GM23338 (cell line): Measurements from ENCODE around the gene IL36B. TPM values are rescaled to one million over a fixed set of nuclear protein-coding genes. Genes with fewer than 3 reads are reported as not detected.

Experiments used
- ATAC-seq: fragments of 200-7000 bp; cut with Tn5 transposase; 3 replicates; pipeline ENCODE4 v1.9.1; 2020
- DNase-seq: peaks from one replicate; pipeline ENCODE4 v3.0.0-alpha.2; 2015; ENCODE audit warnings: low spot score
- H2AFZ ChIP-seq: fragments of 200-600 bp; sonication (generic); 2 replicates; pipeline ENCODE4 v1.8.0; 2016; ENCODE audit warnings: antibody characterized with exemption, mild to moderate bottlenecking, moderate library complexity
- H3F3A ChIP-seq: fragments of 200-600 bp; sonication (generic); replicated peaks from 2 replicates; pipeline ENCODE4 v1.8.0; 2017; ENCODE audit warnings: antibody characterized with exemption, mixed run types, low read depth
- H3K27ac ChIP-seq: fragments of 200-600 bp; sonication (generic); 2 replicates; pipeline ENCODE4 v1.6.1; 2016; ENCODE audit warnings: low read depth
- H3K27me3 ChIP-seq: fragments of 200-600 bp; sonication (generic); 2 replicates; pipeline ENCODE4 v1.8.0; 2016; ENCODE audit warnings: mild to moderate bottlenecking, mixed run types, moderate library complexity; ENCODE audit not compliant: insufficient read depth
- H3K36me3 ChIP-seq: fragments of 200-600 bp; sonication (generic); 2 replicates; pipeline ENCODE4 v1.8.0; 2016; ENCODE audit warnings: mild to moderate bottlenecking; ENCODE audit not compliant: insufficient read depth
- H3K4me1 ChIP-seq: fragments of 200-600 bp; sonication (generic); 2 replicates; pipeline ENCODE4 v1.8.0; 2016; ENCODE audit warnings: mild to moderate bottlenecking, moderate library complexity; ENCODE audit not compliant: insufficient read depth
- H3K4me2 ChIP-seq: fragments of 200-600 bp; sonication (generic); 2 replicates; pipeline ENCODE4 v1.7.1; 2017; ENCODE audit warnings: mixed run types
- H3K4me3 ChIP-seq: fragments of 200-600 bp; sonication (generic); 2 replicates; pipeline ENCODE4 v1.6.1; 2016; ENCODE audit warnings: mixed run types
- H3K79me2 ChIP-seq: fragments of 200-600 bp; sonication (generic); replicated peaks from 2 replicates; pipeline ENCODE4 v1.8.0; 2017; ENCODE audit warnings: mild to moderate bottlenecking; ENCODE audit not compliant: insufficient read depth
- H3K9me2 ChIP-seq: fragments of 200-600 bp; sonication (generic); 2 replicates; pipeline ENCODE4 v1.8.0; 2017; ENCODE audit not compliant: insufficient read depth
- H4K20me1 ChIP-seq: fragments of 200-600 bp; sonication (generic); replicated peaks from 2 replicates; pipeline ENCODE4 v1.8.0; 2017; ENCODE audit warnings: mild to moderate bottlenecking; ENCODE audit not compliant: insufficient read depth
- H3K27ac Mint-ChIP-seq: 2 replicates; pipeline ENCODE4 v1.8.0; 2020; ENCODE audit warnings: inconsistent platforms, mild to moderate bottlenecking, moderate library complexity, mixed read lengths
- H3K27me3 Mint-ChIP-seq: 3 replicates; pipeline ENCODE4 v1.8.0; 2022; ENCODE audit warnings: low read depth, mild to moderate bottlenecking, moderate library complexity, mixed read lengths, inconsistent platforms; ENCODE audit not compliant: insufficient read depth, poor library complexity
- H3K36me3 Mint-ChIP-seq: 3 replicates; pipeline ENCODE4 v1.8.0; 2021; ENCODE audit warnings: low read depth, mild to moderate bottlenecking, inconsistent platforms, moderate library complexity, mixed read lengths
- H3K4me1 Mint-ChIP-seq: 3 replicates; pipeline ENCODE4 v1.8.0; 2020; ENCODE audit warnings: mild to moderate bottlenecking, inconsistent platforms, mixed read lengths
- H3K4me3 Mint-ChIP-seq: 3 replicates; pipeline ENCODE4 v1.8.0; 2021; ENCODE audit warnings: moderate library complexity, mild to moderate bottlenecking, inconsistent platforms, mixed read lengths
- H3K9me3 Mint-ChIP-seq: 3 replicates; pipeline ENCODE4 v1.8.0; 2020; ENCODE audit warnings: moderate library complexity, mild to moderate bottlenecking, inconsistent platforms, mixed read lengths
- CREB1 ChIP-seq: fragments of 250-450 bp; sonication (Bioruptor Pico); IDR thresholded peaks from 2 replicates; pipeline ENCODE4 v1.5.0; 2020; ENCODE audit warnings: low read depth, mild to moderate bottlenecking, moderate library complexity
- EZH2 ChIP-seq: fragments of 200-600 bp; sonication (generic); IDR thresholded peaks from one replicate; pipeline ENCODE4 v1.8.0; 2017; ENCODE audit warnings: antibody characterized with exemption, mild to moderate bottlenecking, low read depth; ENCODE audit not compliant: unreplicated experiment
- EZH2phosphoT487 ChIP-seq: fragments of 200-600 bp; sonication (generic); IDR thresholded peaks from one replicate; pipeline ENCODE4 v1.8.1; 2018; ENCODE audit warnings: antibody characterized with exemption; ENCODE audit not compliant: unreplicated experiment
- JUNB ChIP-seq: IDR thresholded peaks from one replicate; pipeline ENCODE4 v1.6.1; 2016; ENCODE audit warnings: antibody characterized with exemption; ENCODE audit not compliant: unreplicated experiment
- NANOG ChIP-seq: IDR thresholded peaks from 2 replicates; pipeline ENCODE4 v1.6.1; 2016; ENCODE audit warnings: antibody characterized with exemption, borderline replicate concordance
- POLR2AphosphoS5 ChIP-seq: IDR thresholded peaks from 2 replicates; pipeline ENCODE4 v1.6.1; 2016; ENCODE audit warnings: antibody characterized with exemption, low read depth
- STAT1 ChIP-seq: IDR thresholded peaks from one replicate; pipeline ENCODE4 v1.6.1; 2016; ENCODE audit warnings: antibody characterized with exemption; ENCODE audit not compliant: unreplicated experiment
- ZNF114 ChIP-seq: fragments of 250-450 bp; sonication (Bioruptor Pico); IDR thresholded peaks from 2 replicates; pipeline ENCODE4 v1.5.0; 2020; ENCODE audit warnings: mild to moderate bottlenecking, moderate library complexity
- ZNF331 ChIP-seq: fragments of 250-450 bp; sonication (Bioruptor Pico); IDR thresholded peaks from 2 replicates; pipeline ENCODE4 v1.5.0; 2020; ENCODE audit warnings: low read depth, mild to moderate bottlenecking, moderate library complexity
- polyA plus RNA-seq: library from polyadenylated mRNA; unstranded; fragments of >200 nt; fragmentation: Nextera tagmentation; extraction: Ambion mirVana; gene quantifications from 2 replicates; pipeline ENCODE4 v1.2.1, GENCODE V29; 2016
- total RNA-seq: library from RNA; depleted of rRNA; stranded (reverse); fragments of >200 nt; shearing (Covaris generic); gene quantifications from 2 replicates; pipeline ENCODE4 v1.2.3, GENCODE V29; 2014
- TF ChIP-seq, protein P1 (sequence below): fragments of 250-450 bp; sonication (Bioruptor Pico); IDR thresholded peaks from 2 replicates; pipeline ENCODE4 v1.5.0; 2020; ENCODE audit warnings: mild to moderate bottlenecking, moderate library complexity
- TF ChIP-seq, protein P2 (sequence below): IDR thresholded peaks from one replicate; pipeline ENCODE4 v1.6.1; 2018; ENCODE audit warnings: antibody characterized with exemption; ENCODE audit not compliant: unreplicated experiment
- TF ChIP-seq, protein P3 (sequence below): IDR thresholded peaks from 2 replicates; pipeline ENCODE4 v1.6.1; 2016; ENCODE audit warnings: antibody characterized with exemption
- TF ChIP-seq, protein P4 (sequence below), 2 experiments: fragments of 200-600 bp in 1 of 2; sonication (generic) in 1 of 2; conservative IDR thresholded peaks; 2 replicates each; pipeline versions ENCODE4 v1.5.1 to v1.6.1; 2016 to 2017; ENCODE audit warnings: antibody characterized with exemption in 2 of 2, low read depth in 2 of 2, mild to moderate bottlenecking in 2 of 2, moderate library complexity in 1 of 2

IL36B gene
- total and polyA plus RNA-seq, 2 experiments from 2014 or later: not detected

DNA sequence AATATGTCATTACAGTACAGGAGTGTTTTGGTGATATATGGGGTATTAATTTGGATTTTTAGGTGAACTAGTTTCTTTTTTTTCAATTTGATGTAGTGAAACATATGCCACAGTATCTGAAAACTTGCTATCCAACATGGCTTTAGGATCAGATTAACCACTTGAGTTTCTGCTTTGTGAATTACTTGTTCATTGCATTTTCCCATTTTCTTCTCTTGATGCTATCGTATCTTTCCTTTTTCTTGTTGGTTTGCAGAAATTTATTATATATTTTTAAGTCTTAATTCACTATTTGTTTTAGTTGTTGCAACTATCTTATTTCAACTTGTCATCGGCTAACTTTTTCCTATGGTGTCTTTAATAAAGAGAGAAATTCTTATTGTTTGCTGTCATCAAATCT is 38.6 kb downstream of the IL36B start:
- H3K27me3 ChIP-seq: no peaks in the 10 kb centered on the region
- Mint-ChIP-seq H3K4me1 (no peaks in the 10 kb centered on the region), H3K36me3 (peaks cover 3% of the 10 kb centered on the region; the same call in 1 of the 3 replicates), H3K4me3 (no peak overlapping the region), H3K27ac (no peak overlapping the region), H3K9me3 (peaks cover 15% of the 10 kb centered on the region), H3K27me3 (peaks cover 4% of the 10 kb centered on the region)
- DNase-seq: no peak
- H2AFZ ChIP-seq: no peak overlapping the region
- H4K20me1 ChIP-seq: no peaks in the 10 kb centered on the region
- H3K4me3 ChIP-seq: no peak overlapping the region
- H3K9me2 ChIP-seq: 0 out of 2 replicates have a peak, but pooled peaks cover 4% of the 10 kb centered on the region
- no peak overlapping the region for H3K4me2 ChIP-seq
- H3K36me3 ChIP-seq: no peaks in the 10 kb centered on the region
- no peaks in the 10 kb centered on the region for H3K4me1 ChIP-seq
- TF ChIP-seq STAT1: no peak
- TF ChIP-seq, protein P1, sequence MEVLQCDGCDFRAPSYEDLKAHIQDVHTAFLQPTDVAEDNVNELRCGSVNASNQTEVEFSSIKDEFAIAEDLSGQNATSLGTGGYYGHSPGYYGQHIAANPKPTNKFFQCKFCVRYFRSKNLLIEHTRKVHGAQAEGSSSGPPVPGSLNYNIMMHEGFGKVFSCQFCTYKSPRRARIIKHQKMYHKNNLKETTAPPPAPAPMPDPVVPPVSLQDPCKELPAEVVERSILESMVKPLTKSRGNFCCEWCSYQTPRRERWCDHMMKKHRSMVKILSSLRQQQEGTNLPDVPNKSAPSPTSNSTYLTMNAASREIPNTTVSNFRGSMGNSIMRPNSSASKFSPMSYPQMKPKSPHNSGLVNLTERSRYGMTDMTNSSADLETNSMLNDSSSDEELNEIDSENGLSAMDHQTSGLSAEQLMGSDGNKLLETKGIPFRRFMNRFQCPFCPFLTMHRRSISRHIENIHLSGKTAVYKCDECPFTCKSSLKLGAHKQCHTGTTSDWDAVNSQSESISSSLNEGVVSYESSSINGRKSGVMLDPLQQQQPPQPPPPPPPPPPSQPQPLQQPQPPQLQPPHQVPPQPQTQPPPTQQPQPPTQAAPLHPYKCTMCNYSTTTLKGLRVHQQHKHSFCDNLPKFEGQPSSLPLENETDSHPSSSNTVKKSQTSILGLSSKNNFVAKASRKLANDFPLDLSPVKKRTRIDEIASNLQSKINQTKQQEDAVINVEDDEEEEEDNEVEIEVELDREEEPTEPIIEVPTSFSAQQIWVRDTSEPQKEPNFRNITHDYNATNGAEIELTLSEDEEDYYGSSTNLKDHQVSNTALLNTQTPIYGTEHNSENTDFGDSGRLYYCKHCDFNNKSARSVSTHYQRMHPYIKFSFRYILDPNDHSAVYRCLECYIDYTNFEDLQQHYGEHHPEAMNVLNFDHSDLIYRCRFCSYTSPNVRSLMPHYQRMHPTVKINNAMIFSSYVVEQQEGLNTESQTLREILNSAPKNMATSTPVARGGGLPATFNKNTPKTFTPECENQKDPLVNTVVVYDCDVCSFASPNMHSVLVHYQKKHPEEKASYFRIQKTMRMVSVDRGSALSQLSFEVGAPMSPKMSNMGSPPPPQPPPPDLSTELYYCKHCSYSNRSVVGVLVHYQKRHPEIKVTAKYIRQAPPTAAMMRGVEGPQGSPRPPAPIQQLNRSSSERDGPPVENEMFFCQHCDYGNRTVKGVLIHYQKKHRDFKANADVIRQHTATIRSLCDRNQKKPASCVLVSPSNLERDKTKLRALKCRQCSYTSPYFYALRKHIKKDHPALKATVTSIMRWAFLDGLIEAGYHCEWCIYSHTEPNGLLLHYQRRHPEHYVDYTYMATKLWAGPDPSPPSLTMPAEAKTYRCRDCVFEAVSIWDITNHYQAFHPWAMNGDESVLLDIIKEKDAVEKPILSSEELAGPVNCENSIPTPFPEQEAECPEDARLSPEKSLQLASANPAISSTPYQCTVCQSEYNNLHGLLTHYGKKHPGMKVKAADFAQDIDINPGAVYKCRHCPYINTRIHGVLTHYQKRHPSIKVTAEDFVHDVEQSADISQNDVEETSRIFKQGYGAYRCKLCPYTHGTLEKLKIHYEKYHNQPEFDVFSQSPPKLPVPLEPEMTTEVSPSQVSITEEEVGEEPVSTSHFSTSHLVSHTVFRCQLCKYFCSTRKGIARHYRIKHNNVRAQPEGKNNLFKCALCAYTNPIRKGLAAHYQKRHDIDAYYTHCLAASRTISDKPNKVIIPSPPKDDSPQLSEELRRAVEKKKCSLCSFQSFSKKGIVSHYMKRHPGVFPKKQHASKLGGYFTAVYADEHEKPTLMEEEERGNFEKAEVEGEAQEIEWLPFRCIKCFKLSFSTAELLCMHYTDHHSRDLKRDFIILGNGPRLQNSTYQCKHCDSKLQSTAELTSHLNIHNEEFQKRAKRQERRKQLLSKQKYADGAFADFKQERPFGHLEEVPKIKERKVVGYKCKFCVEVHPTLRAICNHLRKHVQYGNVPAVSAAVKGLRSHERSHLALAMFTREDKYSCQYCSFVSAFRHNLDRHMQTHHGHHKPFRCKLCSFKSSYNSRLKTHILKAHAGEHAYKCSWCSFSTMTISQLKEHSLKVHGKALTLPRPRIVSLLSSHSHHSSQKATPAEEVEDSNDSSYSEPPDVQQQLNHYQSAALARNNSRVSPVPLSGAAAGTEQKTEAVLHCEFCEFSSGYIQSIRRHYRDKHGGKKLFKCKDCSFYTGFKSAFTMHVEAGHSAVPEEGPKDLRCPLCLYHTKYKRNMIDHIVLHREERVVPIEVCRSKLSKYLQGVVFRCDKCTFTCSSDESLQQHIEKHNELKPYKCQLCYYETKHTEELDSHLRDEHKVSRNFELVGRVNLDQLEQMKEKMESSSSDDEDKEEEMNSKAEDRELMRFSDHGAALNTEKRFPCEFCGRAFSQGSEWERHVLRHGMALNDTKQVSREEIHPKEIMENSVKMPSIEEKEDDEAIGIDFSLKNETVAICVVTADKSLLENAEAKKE (CRISPR knock-in tag): no peak
- no peak for TF ChIP-seq EZH2
- TF ChIP-seq, protein P2, sequence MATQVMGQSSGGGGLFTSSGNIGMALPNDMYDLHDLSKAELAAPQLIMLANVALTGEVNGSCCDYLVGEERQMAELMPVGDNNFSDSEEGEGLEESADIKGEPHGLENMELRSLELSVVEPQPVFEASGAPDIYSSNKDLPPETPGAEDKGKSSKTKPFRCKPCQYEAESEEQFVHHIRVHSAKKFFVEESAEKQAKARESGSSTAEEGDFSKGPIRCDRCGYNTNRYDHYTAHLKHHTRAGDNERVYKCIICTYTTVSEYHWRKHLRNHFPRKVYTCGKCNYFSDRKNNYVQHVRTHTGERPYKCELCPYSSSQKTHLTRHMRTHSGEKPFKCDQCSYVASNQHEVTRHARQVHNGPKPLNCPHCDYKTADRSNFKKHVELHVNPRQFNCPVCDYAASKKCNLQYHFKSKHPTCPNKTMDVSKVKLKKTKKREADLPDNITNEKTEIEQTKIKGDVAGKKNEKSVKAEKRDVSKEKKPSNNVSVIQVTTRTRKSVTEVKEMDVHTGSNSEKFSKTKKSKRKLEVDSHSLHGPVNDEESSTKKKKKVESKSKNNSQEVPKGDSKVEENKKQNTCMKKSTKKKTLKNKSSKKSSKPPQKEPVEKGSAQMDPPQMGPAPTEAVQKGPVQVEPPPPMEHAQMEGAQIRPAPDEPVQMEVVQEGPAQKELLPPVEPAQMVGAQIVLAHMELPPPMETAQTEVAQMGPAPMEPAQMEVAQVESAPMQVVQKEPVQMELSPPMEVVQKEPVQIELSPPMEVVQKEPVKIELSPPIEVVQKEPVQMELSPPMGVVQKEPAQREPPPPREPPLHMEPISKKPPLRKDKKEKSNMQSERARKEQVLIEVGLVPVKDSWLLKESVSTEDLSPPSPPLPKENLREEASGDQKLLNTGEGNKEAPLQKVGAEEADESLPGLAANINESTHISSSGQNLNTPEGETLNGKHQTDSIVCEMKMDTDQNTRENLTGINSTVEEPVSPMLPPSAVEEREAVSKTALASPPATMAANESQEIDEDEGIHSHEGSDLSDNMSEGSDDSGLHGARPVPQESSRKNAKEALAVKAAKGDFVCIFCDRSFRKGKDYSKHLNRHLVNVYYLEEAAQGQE: no peak
- no peak for TF ChIP-seq EZH2phosphoT487
- no peak for TF ChIP-seq ZNF114 (CRISPR knock-in tag)
- no peak for TF ChIP-seq CREB1 (CRISPR knock-in tag)
- TF ChIP-seq NANOG: no peak
- no peak for TF ChIP-seq ZNF331 (CRISPR knock-in tag)
- TF ChIP-seq, protein P3, sequence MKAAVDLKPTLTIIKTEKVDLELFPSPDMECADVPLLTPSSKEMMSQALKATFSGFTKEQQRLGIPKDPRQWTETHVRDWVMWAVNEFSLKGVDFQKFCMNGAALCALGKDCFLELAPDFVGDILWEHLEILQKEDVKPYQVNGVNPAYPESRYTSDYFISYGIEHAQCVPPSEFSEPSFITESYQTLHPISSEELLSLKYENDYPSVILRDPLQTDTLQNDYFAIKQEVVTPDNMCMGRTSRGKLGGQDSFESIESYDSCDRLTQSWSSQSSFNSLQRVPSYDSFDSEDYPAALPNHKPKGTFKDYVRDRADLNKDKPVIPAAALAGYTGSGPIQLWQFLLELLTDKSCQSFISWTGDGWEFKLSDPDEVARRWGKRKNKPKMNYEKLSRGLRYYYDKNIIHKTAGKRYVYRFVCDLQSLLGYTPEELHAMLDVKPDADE: no peak
- TF ChIP-seq, protein P4, sequence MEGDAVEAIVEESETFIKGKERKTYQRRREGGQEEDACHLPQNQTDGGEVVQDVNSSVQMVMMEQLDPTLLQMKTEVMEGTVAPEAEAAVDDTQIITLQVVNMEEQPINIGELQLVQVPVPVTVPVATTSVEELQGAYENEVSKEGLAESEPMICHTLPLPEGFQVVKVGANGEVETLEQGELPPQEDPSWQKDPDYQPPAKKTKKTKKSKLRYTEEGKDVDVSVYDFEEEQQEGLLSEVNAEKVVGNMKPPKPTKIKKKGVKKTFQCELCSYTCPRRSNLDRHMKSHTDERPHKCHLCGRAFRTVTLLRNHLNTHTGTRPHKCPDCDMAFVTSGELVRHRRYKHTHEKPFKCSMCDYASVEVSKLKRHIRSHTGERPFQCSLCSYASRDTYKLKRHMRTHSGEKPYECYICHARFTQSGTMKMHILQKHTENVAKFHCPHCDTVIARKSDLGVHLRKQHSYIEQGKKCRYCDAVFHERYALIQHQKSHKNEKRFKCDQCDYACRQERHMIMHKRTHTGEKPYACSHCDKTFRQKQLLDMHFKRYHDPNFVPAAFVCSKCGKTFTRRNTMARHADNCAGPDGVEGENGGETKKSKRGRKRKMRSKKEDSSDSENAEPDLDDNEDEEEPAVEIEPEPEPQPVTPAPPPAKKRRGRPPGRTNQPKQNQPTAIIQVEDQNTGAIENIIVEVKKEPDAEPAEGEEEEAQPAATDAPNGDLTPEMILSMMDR (conservative IDR thresholded peaks at IDR 0.05; ENCODE audit: low read depth in 2 of 2): no peak
- no peak for TF ChIP-seq JUNB
- no peak for TF ChIP-seq POLR2AphosphoS5
- H3K27ac ChIP-seq: no peak overlapping the region
- no peak for ATAC-seq
- no peaks in the 10 kb centered on the region for H3F3A ChIP-seq
- no peaks in the 10 kb centered on the region for H3K79me2 ChIP-seq
